GM19240 (cell line): ENCODE data around the gene ELL.

Source experiments
- DNase-seq: peaks from one replicate; pipeline ENCODE4 v3.0.0; 2011; ENCODE audit warnings: low spot score; ENCODE audit not compliant: insufficient read length

Gene ELL

GRCh38 chr19:18424890-18425514 is 96.9 kb downstream of the ELL start:
- no peak for DNase-seq

DNA sequence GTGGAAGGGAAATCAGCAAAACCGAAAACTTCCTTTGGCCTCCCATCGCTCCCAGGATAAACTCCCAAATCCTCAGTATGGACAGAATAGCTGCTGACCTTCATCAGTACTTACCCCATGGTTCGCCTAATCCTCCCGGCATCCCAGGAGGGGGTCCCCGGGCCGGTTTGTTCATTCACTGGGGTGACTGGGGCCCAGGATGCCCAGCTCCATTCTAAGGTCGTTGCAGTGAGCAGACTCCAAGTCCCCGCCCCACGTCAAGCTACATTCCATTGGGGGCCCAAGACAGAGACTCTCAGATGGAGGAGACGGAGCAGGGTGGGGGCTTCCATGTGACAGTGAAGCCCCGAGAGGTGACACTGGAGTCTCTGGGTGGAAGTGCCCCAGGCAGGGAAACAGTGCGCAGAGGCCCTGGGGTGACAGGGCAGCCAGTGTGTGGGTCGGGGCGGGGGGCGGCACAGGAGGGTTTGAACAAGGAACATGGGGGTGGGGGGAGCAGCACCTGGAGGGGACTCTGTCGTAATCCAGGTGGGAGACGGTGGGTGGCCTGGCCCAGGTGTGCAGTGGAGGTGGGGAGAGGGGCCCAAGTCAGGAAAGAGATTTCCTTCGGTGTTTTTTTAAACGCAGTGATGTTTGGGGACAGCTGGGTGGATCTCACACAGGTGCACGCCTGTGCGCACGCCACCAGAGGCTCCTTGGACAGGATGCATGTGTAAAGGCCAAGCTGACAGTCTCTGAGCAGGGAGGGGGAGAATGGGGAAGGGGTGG is 97.6 kb downstream of the ELL start:
- DNase-seq, result no peak

DNA sequence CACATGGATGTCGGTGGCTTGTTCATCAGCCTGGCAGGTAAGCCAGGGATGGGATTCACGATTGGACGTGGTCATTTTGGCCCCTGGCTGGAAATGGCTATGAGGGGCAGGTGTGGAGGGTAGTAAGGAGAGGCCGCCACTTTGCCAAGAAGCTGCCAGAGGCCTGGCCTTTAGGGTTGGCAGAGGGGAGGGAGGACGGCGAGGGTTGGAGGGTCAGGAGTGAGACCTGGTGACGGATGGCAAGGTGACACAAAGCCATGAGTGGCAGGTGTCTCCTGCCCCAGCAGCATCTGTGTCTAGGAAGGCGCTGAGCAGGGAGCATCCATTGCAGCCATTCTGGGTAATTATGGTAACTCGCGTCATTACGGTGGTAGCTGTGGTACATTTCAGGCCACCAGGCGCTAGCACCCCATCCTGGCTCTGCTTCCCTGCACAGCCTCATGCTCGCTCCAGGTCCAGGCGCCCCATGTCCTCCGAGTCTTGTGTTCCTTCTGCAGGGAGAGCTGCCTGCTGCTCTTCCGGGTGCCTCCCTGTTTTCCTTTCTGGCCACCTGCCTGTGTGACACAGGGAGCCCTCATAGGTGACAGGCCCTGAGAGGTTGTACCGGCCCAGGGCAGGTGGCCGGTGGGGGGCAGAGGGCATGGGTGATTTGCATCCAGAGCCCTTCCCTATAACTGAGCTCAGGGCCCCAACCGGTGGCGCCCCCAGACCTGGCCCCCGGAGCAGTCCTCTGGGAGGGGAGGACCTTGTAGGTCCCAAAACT is 98.4 kb downstream of the ELL start:
- no peak for DNase-seq

- DNase-seq, result no peak
These were observed 99.2 kb downstream of the ELL start for GRCh38 chr19:18422530-18423191.

- DNase-seq, result no peak
These were observed 100.4 kb downstream of the ELL start for GRCh38 chr19:18421371-18421959.

DNA sequence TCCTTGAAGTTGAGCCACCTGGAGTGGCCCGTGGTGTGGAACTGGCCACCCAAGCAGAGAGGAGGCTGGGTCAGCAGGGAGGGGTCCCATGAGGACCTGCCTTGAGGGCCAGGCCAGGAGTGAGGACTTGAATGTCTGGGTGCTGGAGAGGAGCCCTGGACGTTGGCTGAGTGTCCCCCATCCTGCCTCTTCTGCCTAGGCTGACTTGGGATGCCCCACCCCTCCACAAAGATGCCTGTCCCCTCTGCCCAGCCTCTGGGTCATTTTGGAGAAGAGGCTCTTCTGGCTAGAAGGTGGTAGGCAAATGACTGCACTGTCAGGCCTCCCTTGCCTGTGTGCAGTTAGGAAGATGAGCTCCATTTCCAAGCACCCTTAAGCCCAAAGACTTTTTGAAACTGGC is 100.9 kb downstream of the ELL start:
- DNase-seq, result no peak

GRCh38 chr19:18419699-18420460 is 102.0 kb downstream of the ELL start:
- no peak for DNase-seq

- no peak for DNase-seq
These were observed 102.6 kb downstream of the ELL start, which contains the start of gene SSBP4 for GRCh38 chr19:18419195-18419698. Gene SSBP4 (plus strand): TSS chr19:18419398. CDS start chr19:18419649, 251 bp downstream.

- DNase-seq, result no peak
These were observed 103.2 kb downstream of the ELL start for GRCh38 chr19:18418483-18419194.

- DNase-seq, result no peak
These were observed 103.8 kb downstream of the ELL start for GRCh38 chr19:18418029-18418482.

DNA sequence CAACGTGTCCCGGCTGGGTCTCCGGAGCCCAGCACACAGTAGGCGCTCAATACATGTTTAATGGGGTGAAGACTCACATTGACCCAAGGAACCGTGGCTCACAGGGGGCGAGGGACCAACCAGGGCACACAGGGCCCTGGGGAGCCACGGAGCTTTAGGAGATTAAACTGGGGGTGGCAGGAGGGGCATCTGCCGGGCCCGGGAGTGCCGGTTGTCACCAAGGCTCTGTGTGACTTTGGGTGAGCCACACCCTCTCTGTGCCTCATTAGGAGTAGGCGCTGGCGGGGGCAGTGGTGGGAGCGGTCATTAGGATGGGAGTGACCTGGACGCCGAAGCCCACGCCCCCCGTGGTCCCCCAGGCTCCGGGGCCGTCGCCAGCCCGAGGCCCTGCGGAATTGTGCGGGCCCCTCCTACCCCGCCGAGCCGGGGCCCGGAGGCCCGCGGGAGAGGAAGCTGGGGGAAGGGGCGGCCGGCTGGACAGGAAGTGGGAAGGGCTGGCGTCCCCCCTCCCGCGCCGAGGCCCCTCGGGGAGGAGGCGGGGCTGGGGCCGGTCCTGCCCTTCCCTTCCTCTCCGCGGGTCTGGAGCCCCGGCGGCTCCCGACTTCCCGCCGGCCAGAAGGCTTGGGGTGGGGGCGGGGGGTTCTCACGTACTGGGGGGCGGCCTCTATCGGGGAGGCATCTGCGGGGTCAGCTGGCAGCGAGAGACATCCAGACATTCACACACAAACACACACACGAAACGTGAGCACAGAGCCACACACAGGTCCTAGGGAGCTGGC is 104.4 kb downstream of the ELL start:
- DNase-seq, result no peak

DNA sequence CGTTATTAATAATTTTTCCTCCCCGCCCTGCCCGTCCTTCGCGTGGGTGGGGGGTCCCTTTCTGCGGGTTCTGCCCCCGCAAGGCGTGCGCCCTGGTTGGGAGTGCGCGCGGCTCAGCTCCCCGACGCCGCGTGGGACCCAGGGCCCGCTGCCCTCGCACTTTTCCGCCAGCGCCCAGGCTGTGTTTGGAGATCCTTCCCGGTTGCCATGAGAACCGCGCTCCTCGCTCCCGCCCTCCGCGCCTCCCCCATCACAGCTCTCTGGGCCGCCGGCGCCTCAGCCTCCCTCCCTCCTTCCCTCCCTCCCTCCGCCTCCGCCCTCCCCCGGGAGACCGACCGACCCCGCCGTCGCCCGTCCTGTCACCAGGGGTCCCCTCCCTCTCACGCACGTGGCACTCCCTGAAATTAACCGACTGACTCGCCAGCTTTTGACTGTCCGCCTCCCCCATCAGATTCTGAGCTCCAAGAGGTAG is 105.1 kb downstream of the ELL start:
- DNase-seq, result no peak

DNA sequence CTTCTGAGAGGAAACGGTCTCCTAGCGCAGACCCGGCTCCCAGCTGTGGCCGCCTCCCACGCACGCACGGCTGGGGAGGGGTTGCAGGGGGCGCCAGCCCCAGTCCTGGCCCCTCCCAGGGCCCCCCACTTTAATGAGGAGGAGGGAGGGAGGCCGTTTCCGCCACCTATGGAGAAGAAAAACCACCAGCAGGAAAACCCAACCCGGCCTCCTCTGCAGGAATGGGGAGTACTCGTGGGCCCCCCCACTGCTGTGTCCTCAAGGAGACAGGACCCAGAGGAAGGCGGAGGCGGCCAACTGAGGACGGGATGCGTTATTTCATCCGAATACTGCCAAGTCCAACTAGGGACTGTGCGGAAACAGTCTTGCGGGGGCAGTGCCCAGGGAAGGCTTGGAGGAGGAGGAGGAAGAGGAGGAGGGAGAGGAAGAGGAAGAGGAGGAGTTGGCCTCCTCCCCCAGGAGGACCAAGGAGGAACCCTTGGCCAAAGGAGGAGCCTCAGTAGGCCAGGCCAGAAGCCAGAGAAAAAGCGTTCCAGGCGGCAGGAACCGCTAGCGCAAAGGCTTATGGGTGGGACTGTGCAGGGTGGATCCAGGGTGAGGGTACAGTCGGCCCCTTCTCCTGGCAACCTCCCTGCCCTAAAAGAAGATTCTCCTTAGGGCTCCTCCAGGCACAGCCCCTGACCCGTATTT is 106.5 kb downstream of the ELL start:
- DNase-seq, result no peak

DNA sequence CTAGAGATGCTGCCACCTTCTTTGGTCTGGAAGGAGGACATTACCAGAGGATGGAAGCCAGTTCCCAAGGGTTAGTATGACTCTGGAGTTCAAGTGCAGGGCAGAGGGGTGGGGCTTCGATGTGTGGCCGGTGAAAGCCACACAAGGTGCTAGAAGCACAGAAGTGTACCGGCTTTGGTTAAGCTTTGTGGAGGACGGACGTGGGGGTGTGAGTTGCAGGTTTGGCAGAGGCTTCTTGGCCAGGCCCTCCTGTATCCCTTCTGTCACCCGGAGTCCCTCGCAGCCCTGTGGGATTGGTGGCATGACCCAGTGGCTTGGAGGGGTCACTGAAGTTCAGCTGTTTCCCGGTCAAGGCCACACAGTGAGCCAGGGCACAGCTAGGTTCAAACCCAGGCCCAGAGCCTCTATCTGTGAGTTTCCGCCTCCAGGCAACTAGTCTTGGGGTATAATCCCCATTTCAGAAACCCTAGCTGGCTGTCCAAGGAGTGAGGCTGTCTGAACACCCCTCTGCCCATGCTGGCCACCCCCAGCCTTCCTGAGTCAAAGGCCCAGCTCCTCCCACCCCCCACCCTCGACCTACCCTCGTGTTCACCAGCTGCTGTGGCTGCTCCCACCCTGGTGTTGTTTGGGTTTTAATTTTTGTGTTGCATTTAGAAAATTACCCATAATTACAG is 107.2 kb downstream of the ELL start:
- DNase-seq, result no peak

DNA sequence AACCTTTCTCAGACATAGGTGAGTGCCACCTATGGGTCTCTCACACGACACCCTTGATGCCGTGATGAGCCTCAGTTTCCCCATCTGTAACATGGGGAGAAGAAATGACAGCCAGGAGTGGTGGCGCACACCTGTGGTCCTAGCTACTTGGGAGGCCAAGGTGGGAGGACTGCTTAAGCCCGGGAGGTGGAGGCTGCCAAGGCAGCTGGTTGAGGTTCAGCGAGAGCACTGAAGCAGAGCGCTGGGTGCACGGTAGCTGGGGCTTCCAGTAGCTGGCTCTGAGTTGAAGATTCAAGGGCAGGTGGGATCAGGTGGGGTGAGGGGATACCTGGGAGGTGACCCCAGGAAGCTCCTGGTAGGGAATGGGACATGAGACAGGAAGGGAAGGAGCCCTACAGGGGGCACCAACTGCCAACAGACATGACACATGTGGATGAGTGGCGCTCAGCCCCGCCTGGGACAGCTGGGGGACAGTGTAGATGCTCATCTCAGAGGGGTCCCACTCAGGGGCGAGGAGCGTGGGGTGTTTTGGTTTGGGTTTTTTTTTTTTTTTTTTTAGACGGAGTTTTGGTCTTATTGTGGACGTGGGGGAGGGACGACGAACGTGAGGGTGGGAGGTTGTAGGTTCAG is 109.1 kb downstream of the ELL start:
- DNase-seq, result no peak

GRCh38 chr19:18408053-18408476 is 113.8 kb downstream of the ELL start:
- no peak for DNase-seq

DNA sequence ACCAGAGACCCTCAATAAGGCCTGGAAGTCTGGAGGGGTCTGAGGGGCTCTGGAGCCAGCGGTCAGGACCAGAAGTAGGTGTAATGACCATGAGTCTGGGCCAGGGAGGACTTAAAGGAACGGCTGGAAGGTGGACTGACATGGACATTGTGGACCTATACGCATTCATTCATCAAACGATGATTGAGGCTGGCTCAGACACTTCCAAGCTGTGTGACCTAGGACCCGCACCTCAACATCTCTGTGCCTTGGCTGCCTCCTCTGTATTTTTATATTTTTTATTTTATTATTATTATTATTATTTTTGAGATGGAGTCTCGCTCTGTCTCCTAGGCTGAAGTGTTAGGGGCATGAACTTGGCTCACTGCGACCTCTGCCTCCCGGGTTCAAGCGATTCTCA is 115.1 kb downstream of the ELL start:
- DNase-seq, result no peak
